Activated T-cell treated with anti-CD3 and anti-CD28 coated beads for 4 hours (primary cell): ENCODE measurements around the gene MTO1.
"Not testable (repeated sequence)": the region's sequence is repeated elsewhere in the genome, so short reads cannot be mapped to it uniquely, and the experiment has no call there.

Source experiments
- DNase-seq: peaks from one replicate; pipeline ENCODE4 v3.0.0-alpha.2; 2020

Gene MTO1

GRCh38 chr6:73461537-73462350, at the start of gene MTO1:
Gene MTO1 (plus strand): TSS chr6:73461737. CDS start chr6:73461855, 118 bp downstream.
- DNase-seq = peak; percentile 70

- no peak for DNase-seq
Observed at GRCh38 chr6:73413102-73413501, 48.4 kb upstream of the MTO1 start.

GRCh38 chr6:73418081-73418741, 43.3 kb upstream of the MTO1 start:
- no peak for DNase-seq

- DNase-seq = no peak
Observed at GRCh38 chr6:73421534-73421933, 40.0 kb upstream of the MTO1 start.

GRCh38 chr6:73435236-73435635, 26.3 kb upstream of the MTO1 start:
- DNase-seq = no peak

GRCh38 chr6:73443555-73443954, 18.0 kb upstream of the MTO1 start:
- DNase-seq = no peak

GRCh38 chr6:73451223-73452106, 10.1 kb upstream of the MTO1 start:
- peak; percentile 33 for DNase-seq

GRCh38 chr6:73452107-73452461, 9.5 kb upstream of the MTO1 start, which contains the start of gene CGAS:
Gene CGAS (minus strand): TSS chr6:73452297. CDS start chr6:73452181, 116 bp downstream.
- DNase-seq = peak; percentile 60

GRCh38 chr6:73455865-73456629, 5.5 kb upstream of the MTO1 start:
- DNase-seq = no peak

GRCh38 chr6:73459474-73459873, 2.1 kb upstream of the MTO1 start:
- DNase-seq = not testable (repeated sequence)

- no peak for DNase-seq
Observed at GRCh38 chr6:73460056-73460455, 1.5 kb upstream of the MTO1 start.

GRCh38 chr6:73471686-73472290, 10.3 kb downstream of the MTO1 start:
- no peak for DNase-seq

- no peak for DNase-seq
Observed at GRCh38 chr6:73476723-73477122, 15.2 kb downstream of the MTO1 start.

- no peak for DNase-seq
Observed at GRCh38 chr6:73477407-73477806, 15.9 kb downstream of the MTO1 start.

GRCh38 chr6:73481969-73482368, 20.4 kb downstream of the MTO1 start:
- DNase-seq = no peak

- no peak for DNase-seq
Observed at GRCh38 chr6:73484438-73484837, 22.9 kb downstream of the MTO1 start.

- no peak for DNase-seq
Observed at GRCh38 chr6:73487473-73487872, 25.9 kb downstream of the MTO1 start.

GRCh38 chr6:73491377-73491776, 29.8 kb downstream of the MTO1 start:
- no peak for DNase-seq

- no peak for DNase-seq
Observed at GRCh38 chr6:73497915-73498314, 36.4 kb downstream of the MTO1 start.

- no peak for DNase-seq
Observed at GRCh38 chr6:73503027-73503772, 41.7 kb downstream of the MTO1 start.

GRCh38 chr6:73504160-73504559, 42.6 kb downstream of the MTO1 start:
- no peak for DNase-seq
